NT2/D1 (cell line): Measurements from ENCODE around the gene GALP.

Experiments
- DNase-seq: peaks from one replicate; pipeline ENCODE4 v3.0.0-alpha.2; 2011; ENCODE audit warnings: low read depth, low spot score
- H3K27me3 ChIP-seq: 2 replicates; pipeline ENCODE4 v1.6.0; 2011; ENCODE audit warnings: mild to moderate bottlenecking; ENCODE audit not compliant: insufficient read length, insufficient read depth
- H3K36me3 ChIP-seq: 2 replicates; pipeline ENCODE4 v1.6.1; 2011; ENCODE audit warnings: mild to moderate bottlenecking, low read length, mixed read lengths; ENCODE audit not compliant: insufficient read depth, insufficient read length
- H3K4me1 ChIP-seq: 2 replicates; pipeline ENCODE4 v1.5.1; 2011; ENCODE audit not compliant: insufficient read depth, insufficient read length
- H3K4me3 ChIP-seq: 2 replicates; pipeline ENCODE4 v1.5.1; 2011; ENCODE audit warnings: low read depth; ENCODE audit not compliant: insufficient read length
- H3K9ac ChIP-seq: 2 replicates; pipeline ENCODE4 v1.6.0; 2011; ENCODE audit warnings: low read depth; ENCODE audit not compliant: insufficient read length
- H3K9me3 ChIP-seq: 2 replicates; pipeline ENCODE4 v1.5.1; 2011; ENCODE audit warnings: mild to moderate bottlenecking, low read length; ENCODE audit not compliant: insufficient read depth
- SUZ12 ChIP-seq: IDR thresholded peaks from 2 replicates; pipeline ENCODE4 v1.6.1; 2011; ENCODE audit not compliant: insufficient read length, insufficient read depth; ENCODE audit errors: extremely low read depth
- YY1 ChIP-seq: IDR thresholded peaks from 2 replicates; pipeline ENCODE4 v1.6.1; 2011; ENCODE audit not compliant: insufficient read length, insufficient read depth
- ZNF274 ChIP-seq: IDR thresholded peaks from 2 replicates; pipeline ENCODE4 v1.6.1; 2011; ENCODE audit warnings: mild to moderate bottlenecking, low read depth, low read length

Gene GALP

GRCh38 chr19:56159009-56159559, 16.7 kb upstream of the GALP start:
- H3K9me3 ChIP-seq: no peaks in the 10 kb centered on the region
- DNase-seq: no peak
- H3K27me3 ChIP-seq: no peaks in the 10 kb centered on the region
- H3K36me3 ChIP-seq: peaks cover 68% of the 10 kb centered on the region
- peaks cover 3% of the 10 kb centered on the region for H3K4me1 ChIP-seq
- TF ChIP-seq ZNF274 (no peak), SUZ12 (no peak), YY1 (no peak)
- no peak overlapping the region for H3K4me3 ChIP-seq
- H3K9ac ChIP-seq: no peak overlapping the region

GRCh38 chr19:56159622-56160271, 16.1 kb upstream of the GALP start:
- Histone ChIP-seq H3K27me3 (no peaks in the 10 kb centered on the region), H3K9me3 (no peaks in the 10 kb centered on the region), H3K4me1 (peaks cover 1% of the 10 kb centered on the region), H3K9ac (no peak overlapping the region), H3K4me3 (no peak overlapping the region), H3K36me3 (peaks cover 65% of the 10 kb centered on the region)
- no peak for TF ChIP-seq SUZ12
- no peak for TF ChIP-seq YY1
- no peak for TF ChIP-seq ZNF274
- no peak for DNase-seq

GRCh38 chr19:56161534-56161933, 14.3 kb upstream of the GALP start:
- Histone ChIP-seq H3K9me3 (no peaks in the 10 kb centered on the region), H3K27me3 (no peaks in the 10 kb centered on the region), H3K36me3 (peaks cover 48% of the 10 kb centered on the region), H3K4me1 (no peaks in the 10 kb centered on the region), H3K9ac (no peak overlapping the region), H3K4me3 (no peak overlapping the region)
- TF ChIP-seq ZNF274: no peak
- TF ChIP-seq SUZ12: no peak
- no peak for DNase-seq

GRCh38 chr19:56162258-56162657, 13.6 kb upstream of the GALP start:
- H3K4me1 ChIP-seq: no peaks in the 10 kb centered on the region
- no peak for TF ChIP-seq SUZ12
- no peak for TF ChIP-seq YY1
- TF ChIP-seq ZNF274: no peak
- H3K4me3 ChIP-seq: no peak overlapping the region
- H3K9ac ChIP-seq: no peak overlapping the region
- no peak for DNase-seq
- H3K27me3 ChIP-seq: no peaks in the 10 kb centered on the region
- no peaks in the 10 kb centered on the region for H3K9me3 ChIP-seq
- peaks cover 46% of the 10 kb centered on the region for H3K36me3 ChIP-seq

GRCh38 chr19:56163097-56163496, 12.7 kb upstream of the GALP start:
- no peak for DNase-seq
- H3K27me3 ChIP-seq: no peaks in the 10 kb centered on the region
- no peak overlapping the region for H3K4me3 ChIP-seq
- H3K9me3 ChIP-seq: no peaks in the 10 kb centered on the region
- no peak for TF ChIP-seq SUZ12
- TF ChIP-seq YY1: no peak
- no peak for TF ChIP-seq ZNF274
- peaks cover 45% of the 10 kb centered on the region for H3K36me3 ChIP-seq
- H3K4me1 ChIP-seq: no peaks in the 10 kb centered on the region
- no peak overlapping the region for H3K9ac ChIP-seq

- TF ChIP-seq ZNF274: no peak
- no peak for TF ChIP-seq YY1
- no peak for TF ChIP-seq SUZ12
- no peaks in the 10 kb centered on the region for H3K4me1 ChIP-seq
- H3K9ac ChIP-seq: no peak overlapping the region
- peaks cover 9% of the 10 kb centered on the region for H3K36me3 ChIP-seq
- DNase-seq: no peak
- no peaks in the 10 kb centered on the region for H3K27me3 ChIP-seq
- H3K9me3 ChIP-seq: no peaks in the 10 kb centered on the region
- H3K4me3 ChIP-seq: no peak overlapping the region
Measured at GRCh38 chr19:56167064-56167578, 8.7 kb upstream of the GALP start.

- Histone ChIP-seq H3K4me3 (no peak overlapping the region), H3K9ac (no peak overlapping the region), H3K36me3 (no peaks in the 10 kb centered on the region), H3K27me3 (no peaks in the 10 kb centered on the region), H3K4me1 (no peaks in the 10 kb centered on the region), H3K9me3 (no peaks in the 10 kb centered on the region)
- no peak for DNase-seq
- no peak for TF ChIP-seq SUZ12
- TF ChIP-seq ZNF274: no peak
- no peak for TF ChIP-seq YY1
Measured at GRCh38 chr19:56170261-56170660, 5.5 kb upstream of the GALP start.
